Mesodermal cell (in vitro differentiated cells): Measurements from ENCODE around the gene GPR176.

Experiments
- H3K27ac ChIP-seq: 2 replicates; pipeline ENCODE4 v1.7.0; 2013; ENCODE audit warnings: mild to moderate bottlenecking, low read depth, low read length, moderate library complexity; ENCODE audit not compliant: severe bottlenecking
- H3K36me3 ChIP-seq: 2 replicates; pipeline ENCODE4 v1.7.1; 2013; ENCODE audit warnings: mild to moderate bottlenecking, low read length, moderate library complexity; ENCODE audit not compliant: control insufficient read depth, insufficient read depth
- H3K4me1 ChIP-seq: one replicate; pipeline ENCODE4 v1.7.1; 2013; ENCODE audit warnings: mild to moderate bottlenecking, low read length; ENCODE audit not compliant: insufficient read depth, control insufficient read depth, poor library complexity, severe bottlenecking
- H3K4me3 ChIP-seq: 2 replicates; pipeline ENCODE4 v1.7.0; 2013; ENCODE audit warnings: low read length, control low read depth, mild to moderate bottlenecking; ENCODE audit not compliant: insufficient read depth, poor library complexity, severe bottlenecking; ENCODE audit errors: extremely low read depth
- H3K9me3 ChIP-seq: 2 replicates; pipeline ENCODE4 v1.7.1; 2013; ENCODE audit warnings: mild to moderate bottlenecking, low read length, moderate library complexity; ENCODE audit not compliant: control insufficient read depth
- whole genome bisulfite sequencing, 2 experiments: methylation state at CpG; one replicate each; pipeline ENCODE4 v1.1.5; 2013; ENCODE audit warnings: missing lambda C conversion rate in 2 of 2; ENCODE audit not compliant: insufficient coverage in 2 of 2; 5-methylcytosine and 5-hydroxymethylcytosine counted together

Gene GPR176

GRCh38 chr15:39890621-39891020 lies 29.4 kb downstream of the GPR176 start:
- H3K4me1 ChIP-seq: peaks cover 9% of the 10 kb centered on the region
- no peaks in the 10 kb centered on the region for H3K36me3 ChIP-seq

DNA sequence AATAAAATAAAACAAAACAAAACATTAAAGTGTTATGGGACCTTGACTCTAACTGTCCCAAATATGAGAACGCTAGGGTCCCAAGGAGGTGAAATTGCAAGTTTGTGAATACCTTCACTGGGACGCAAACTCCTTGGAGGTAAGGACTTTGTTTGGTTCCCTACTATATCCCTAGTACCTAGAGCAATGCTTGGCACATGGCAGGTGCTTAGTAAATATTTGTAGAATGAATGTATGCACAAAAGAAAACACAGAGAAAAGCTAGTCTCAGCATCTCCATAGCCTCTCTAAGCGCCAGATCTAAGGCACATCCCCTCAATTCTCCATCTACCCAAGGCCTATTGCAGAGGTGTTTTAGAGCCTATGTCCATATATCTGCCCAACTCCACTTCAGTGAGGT lies 30.5 kb downstream of the GPR176 start:
- Histone ChIP-seq H3K27ac (no peak overlapping the region), H3K36me3 (no peaks in the 10 kb centered on the region), H3K4me1 (peaks cover 9% of the 10 kb centered on the region), H3K4me3 (no peak overlapping the region), H3K9me3 (no peaks in the 10 kb centered on the region)
- 100% methylated on average over 1 of the region's 3 CpGs; no CpG with 5 or more reads in 1 of the 2 experiments for WGBS, 2 experiments

More at GRCh38 chr15:39890621-39891020, 29.4 kb downstream of the GPR176 start:
- no peaks in the 10 kb centered on the region for H3K9me3 ChIP-seq
- H3K4me3 ChIP-seq: no peak overlapping the region
- no peak overlapping the region for H3K27ac ChIP-seq

DNA sequence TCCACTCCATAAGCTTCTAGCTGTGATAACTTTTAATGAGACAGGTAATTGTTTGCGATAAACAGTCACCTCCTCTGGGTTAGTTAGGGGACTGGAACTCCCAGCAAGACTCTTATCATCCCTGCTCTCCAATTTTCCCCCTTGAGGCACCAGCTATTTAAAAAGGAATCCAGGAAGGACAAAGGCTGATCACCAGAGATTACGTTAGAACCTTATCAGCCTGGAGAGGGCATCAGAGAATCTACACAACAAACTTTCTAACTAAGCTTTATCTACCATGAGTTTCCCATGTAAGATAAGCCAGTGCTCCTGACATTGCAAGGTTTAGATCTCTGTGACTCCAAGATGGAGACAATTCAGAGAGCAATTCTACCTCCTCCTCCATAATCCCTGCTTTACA lies 31.3 kb downstream of the GPR176 start:
- 50 to 71% methylated on average over 1 to 2 of the region's 2 CpGs for WGBS, 2 experiments
- H3K36me3 ChIP-seq: no peaks in the 10 kb centered on the region
- no peaks in the 10 kb centered on the region for H3K9me3 ChIP-seq
- no peak overlapping the region for H3K4me3 ChIP-seq
- H3K4me1 ChIP-seq: peaks cover 14% of the 10 kb centered on the region
- no peak overlapping the region for H3K27ac ChIP-seq

DNA sequence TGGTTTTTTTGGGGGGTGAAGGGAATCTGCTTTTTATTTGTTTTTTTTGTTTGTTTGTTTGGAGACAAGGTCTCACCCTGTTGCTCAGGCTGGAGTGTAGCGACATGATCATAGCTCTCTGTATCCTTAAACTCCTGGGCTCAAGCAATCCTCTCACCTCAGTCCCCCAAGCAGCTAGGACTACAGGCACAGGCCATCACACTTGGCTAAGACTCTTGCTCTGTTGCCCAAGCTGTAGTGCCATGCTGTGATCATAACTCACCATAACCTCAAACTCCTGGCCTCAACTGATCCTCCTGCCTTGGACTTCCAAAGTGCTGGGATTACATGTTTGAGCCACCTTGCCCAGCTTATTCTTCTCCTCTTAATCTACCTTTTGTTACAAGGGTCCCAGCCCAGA lies 31.8 kb downstream of the GPR176 start:
- Histone ChIP-seq H3K4me1 (peaks cover 14% of the 10 kb centered on the region), H3K4me3 (no peak overlapping the region), H3K36me3 (no peaks in the 10 kb centered on the region), H3K9me3 (no peaks in the 10 kb centered on the region), H3K27ac (no peak overlapping the region)
- WGBS, 2 experiments: 86% methylated on average over 1 of the region's 1 CpG; no CpG with 5 or more reads in 1 of the 2 experiments

- no CpG with 5 or more reads among the region's 1 CpG for WGBS, 2 experiments
- H3K27ac ChIP-seq: no peak overlapping the region
These were observed 32.2 kb downstream of the GPR176 start for GRCh38 chr15:39887832-39888231.

DNA sequence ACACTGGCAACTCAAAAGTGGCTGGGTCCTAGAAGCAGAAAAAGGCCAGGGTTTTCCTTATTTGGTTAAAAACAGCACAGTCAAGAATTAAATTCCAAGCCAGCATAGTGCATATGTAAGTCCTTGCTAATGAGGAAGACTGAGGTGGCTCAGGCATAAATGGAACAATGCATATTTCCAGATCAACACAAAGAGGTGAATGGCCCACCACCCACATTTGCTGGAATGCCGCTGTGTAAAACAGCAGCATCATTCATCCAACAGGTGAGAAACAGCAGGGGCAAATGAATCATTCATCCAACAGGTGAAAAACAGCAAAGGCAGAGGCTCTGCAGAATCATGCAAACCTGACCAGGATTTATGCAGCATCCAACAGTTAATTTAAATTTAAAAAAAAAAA lies 32.9 kb downstream of the GPR176 start:
- H3K36me3 ChIP-seq: no peaks in the 10 kb centered on the region
- WGBS, 2 experiments: 43 to 50% methylated on average over 1 of the region's 1 CpG
- no peaks in the 10 kb centered on the region for H3K9me3 ChIP-seq
- H3K4me1 ChIP-seq: peaks cover 14% of the 10 kb centered on the region
- no peak overlapping the region for H3K4me3 ChIP-seq
- no peak overlapping the region for H3K27ac ChIP-seq

More at GRCh38 chr15:39887832-39888231, 32.2 kb downstream of the GPR176 start:
- Histone ChIP-seq H3K36me3 (no peaks in the 10 kb centered on the region), H3K9me3 (no peaks in the 10 kb centered on the region), H3K4me1 (peaks cover 14% of the 10 kb centered on the region), H3K4me3 (no peak overlapping the region)

DNA sequence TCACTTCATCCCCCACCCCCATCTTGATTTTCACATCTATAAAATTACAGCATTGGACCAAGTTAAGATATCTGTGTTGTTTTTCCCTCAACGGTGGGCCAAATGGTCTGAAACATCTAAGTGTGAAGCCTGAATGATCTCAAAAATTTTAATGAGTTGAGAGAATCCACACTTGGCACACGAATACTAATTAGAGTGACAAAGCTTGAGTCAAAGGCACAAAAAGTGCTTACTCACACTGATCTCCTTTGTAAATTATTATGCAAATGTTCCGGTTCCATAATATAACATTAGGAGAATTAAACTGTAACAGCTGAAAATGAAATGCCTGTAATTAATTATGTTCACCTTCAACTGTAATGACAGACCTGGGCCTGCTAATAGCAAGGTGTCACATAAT lies 33.6 kb downstream of the GPR176 start:
- no peak overlapping the region for H3K4me3 ChIP-seq
- H3K27ac ChIP-seq: no peak overlapping the region
- WGBS, 2 experiments: 33% methylated on average over 1 of the region's 3 CpGs; no CpG with 5 or more reads in 1 of the 2 experiments

DNA sequence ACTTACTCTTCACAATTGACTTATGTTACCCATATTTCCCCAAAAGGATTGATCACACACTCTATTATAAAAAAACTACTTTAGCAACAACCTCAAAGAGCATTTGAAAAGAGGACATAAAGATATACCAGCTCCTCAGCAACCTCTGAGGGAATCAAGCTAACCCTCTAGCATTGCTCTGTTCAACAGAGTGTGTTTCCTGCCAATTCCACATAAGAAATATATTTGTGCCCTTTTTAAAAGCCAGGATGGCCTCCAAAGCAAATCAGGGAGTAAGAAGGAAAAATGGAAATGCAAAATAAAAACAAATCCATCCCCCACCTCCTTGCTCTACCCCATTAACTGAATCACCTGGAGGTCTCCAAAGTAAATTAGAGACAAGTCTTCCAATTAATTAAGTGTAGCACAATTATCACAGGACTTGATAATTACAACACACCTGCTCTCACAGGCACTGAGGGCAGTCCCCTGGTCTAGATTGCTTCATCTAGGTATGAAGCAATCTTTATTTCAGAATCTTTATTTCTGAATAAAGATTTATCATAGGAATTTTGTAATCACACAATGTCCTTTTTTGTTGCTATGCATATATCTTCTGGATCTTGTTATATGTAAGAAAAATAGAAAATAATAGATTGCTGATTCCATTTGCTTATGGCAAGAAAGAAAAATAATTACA lies 34.8 kb downstream of the GPR176 start:
- Histone ChIP-seq H3K27ac (no peak overlapping the region), H3K4me3 (no peak overlapping the region), H3K4me1 (peaks cover 14% of the 10 kb centered on the region), H3K9me3 (no peaks in the 10 kb centered on the region), H3K36me3 (no peaks in the 10 kb centered on the region)

More for the DNA sequence above, 33.6 kb downstream of the GPR176 start:
- Histone ChIP-seq H3K4me1 (peaks cover 14% of the 10 kb centered on the region), H3K36me3 (no peaks in the 10 kb centered on the region), H3K9me3 (no peaks in the 10 kb centered on the region)

DNA sequence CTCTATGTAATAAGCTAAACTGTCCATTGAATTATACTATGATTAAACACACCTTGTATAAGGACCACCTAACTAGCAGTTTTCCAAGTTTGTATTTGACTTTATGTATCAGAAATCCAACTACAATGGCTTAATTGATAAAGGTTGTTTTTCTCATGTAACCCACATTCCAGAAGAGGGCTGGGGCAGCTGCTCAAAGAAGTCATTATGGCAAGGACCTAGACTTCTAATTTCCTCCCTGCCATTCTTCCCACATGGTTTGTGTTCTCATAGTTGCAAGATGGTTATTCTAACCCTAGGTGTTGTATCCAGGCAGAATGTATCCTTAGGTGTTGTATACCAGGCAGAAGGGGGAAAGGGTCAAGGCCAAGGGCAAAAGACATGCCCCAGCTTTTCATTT lies 35.7 kb downstream of the GPR176 start:
- Histone ChIP-seq H3K4me3 (no peak overlapping the region), H3K9me3 (no peaks in the 10 kb centered on the region), H3K36me3 (no peaks in the 10 kb centered on the region), H3K4me1 (peaks cover 14% of the 10 kb centered on the region), H3K27ac (no peak overlapping the region)

DNA sequence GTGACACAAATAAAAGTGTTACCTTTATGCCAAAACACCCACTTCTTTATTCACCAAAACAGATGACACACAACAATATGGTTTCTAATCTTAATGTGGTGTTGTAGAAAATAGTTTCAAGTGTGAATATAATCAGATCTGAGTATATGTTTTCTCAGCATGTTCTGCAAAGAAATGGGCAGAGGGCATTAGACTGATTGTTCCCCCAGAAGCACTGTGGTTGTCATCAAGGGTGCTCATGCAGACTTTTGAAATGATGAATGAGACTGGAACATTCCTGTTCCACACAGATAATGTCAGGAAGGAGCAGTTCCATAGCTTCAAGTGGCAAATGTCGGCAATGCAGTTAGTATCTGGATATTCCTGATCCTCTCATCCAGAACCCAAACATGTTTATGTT lies 37.5 kb downstream of the GPR176 start:
- Histone ChIP-seq H3K27ac (no peak overlapping the region), H3K36me3 (no peaks in the 10 kb centered on the region), H3K4me3 (no peak overlapping the region), H3K9me3 (no peaks in the 10 kb centered on the region), H3K4me1 (peaks cover 5% of the 10 kb centered on the region)
- no CpG with 5 or more reads among the region's 1 CpG for WGBS, 2 experiments

GRCh38 chr15:39881790-39882189 lies 38.3 kb downstream of the GPR176 start:
- Histone ChIP-seq H3K9me3 (no peaks in the 10 kb centered on the region), H3K4me1 (peaks cover 5% of the 10 kb centered on the region), H3K36me3 (no peaks in the 10 kb centered on the region), H3K27ac (no peak overlapping the region), H3K4me3 (no peak overlapping the region)
- WGBS, 2 experiments: 100% methylated on average over 1 of the region's 1 CpG; no CpG with 5 or more reads in 1 of the 2 experiments
